ENCODE measurements around the gene ITPKB.
A peak's percentile ranks its signal among the peaks of the same experiment; 100 is the strongest.

The ITPKB gene

DNA sequence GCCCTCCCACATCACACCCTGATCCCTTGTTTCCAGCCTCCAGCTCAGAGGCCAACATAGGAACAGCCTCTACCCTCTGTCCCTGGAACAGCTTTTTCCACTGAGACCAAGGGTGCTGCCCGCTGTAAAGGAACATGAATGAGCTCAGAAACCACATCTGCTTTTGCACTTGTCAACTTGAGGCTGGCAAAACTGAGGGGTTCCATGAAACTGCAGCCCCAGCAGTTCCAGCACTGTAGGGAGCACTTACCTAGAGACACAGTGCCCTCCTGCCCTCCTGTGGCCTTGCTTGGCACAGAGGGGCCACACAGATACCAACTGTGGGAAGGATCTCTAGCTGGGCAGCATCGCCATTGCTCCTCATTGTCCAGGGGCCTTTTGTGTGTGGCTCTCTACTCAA, 51.7 kb downstream of the ITPKB start:
- Histone ChIP-seq H3K9me3 (no peaks in the 10 kb centered on the region), H3K27me3 (ENCODE audit: low read depth) (no peaks in the 10 kb centered on the region), H3K36me3 (replicated peaks) (no peaks in the 10 kb centered on the region), H3K4me3 (no peak overlapping the region), H3K4me1 (no peaks in the 10 kb centered on the region)
- in situ Hi-C loops (cut with MboI; ENCODE audit: low sequenced_read_pairs): no loop called here
- DNase-seq (ENCODE audit: low spot score in 2 of 2): no peak

DNA sequence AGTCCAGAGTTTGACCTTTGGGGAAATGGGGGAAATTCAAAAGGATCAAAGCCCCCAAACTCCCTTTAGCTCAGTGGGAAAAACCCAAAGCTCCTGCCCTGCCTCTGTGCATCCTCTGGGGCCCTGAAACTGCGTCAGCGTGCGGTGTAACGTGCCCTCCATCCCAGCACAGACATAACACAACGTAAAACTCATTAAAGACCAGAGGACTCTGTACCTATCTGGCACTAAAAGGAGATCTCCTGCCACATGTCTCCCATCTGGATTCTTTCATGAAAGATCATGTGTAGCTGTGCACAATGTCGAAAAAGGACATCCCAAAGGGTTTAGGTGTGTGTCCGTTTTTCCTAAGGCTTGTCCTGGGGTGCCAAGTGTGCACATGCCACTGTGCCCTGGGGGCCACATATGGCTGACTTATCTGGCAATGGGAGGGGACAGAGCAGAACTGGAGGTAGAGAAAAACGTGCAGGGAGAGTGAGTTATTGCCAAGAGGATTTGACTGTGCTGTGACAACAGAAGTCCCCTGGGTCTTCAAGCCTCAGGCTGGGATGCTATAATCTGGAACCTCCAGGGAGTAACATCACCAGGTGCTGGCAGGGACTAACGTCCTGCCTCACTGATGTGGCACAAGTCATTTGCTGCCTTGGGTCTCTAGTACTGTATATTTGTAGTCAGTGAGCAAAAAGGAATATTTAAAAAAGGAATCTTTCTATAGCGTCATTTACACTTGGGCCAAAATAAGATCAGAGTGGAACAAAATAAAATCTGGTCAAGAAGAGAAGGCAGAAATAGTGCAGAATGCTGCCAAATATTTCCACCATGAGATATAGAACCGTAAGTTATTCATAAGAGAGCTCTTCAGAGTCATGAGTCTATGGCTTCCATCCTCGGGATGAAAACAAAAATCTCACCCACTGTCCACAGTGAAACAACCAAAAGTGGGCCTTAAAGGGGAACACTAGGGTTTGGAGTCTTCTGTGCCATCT, 52.3 kb downstream of the ITPKB start:
- Histone ChIP-seq H3K27me3 (ENCODE audit: low read depth) (no peaks in the 10 kb centered on the region), H3K36me3 (replicated peaks) (no peaks in the 10 kb centered on the region), H3K4me3 (no peak overlapping the region), H3K4me1 (no peaks in the 10 kb centered on the region), H3K9me3 (no peaks in the 10 kb centered on the region)
- in situ Hi-C loops (cut with MboI; ENCODE audit: low sequenced_read_pairs): no loop called here
- no peak for DNase-seq (ENCODE audit: low spot score in 2 of 2)

DNA sequence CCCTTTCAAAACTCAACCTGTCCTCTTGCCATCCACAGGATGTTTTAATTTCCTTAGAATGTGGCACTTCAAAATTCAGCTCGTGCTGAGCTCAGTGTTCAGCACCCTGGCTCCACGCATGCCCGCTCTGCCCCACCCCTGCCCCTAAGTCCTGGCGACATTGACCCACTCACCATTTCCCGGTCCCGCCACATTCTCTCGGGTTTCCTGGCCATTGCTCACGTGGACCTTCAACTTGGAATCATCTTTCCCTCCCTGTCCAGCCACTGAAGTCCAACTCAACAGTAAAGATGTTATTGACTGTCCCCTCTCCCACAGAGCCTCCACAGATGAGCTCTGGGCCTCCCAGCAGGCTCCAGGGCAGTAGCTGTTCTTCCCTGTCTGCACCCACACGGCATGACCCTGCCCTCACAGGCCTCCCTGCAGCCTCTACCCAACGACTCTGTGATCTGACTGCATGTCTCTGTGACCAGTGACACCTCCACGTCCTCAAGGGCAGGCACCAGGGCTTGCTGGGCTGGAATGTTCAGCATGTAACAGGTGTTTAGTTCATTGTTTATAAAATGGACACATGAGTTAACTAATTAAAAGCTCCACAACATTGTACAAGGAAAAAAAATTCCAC, 53.8 kb downstream of the ITPKB start:
- DNase-seq (ENCODE audit: low spot score in 2 of 2): no peak
- Histone ChIP-seq H3K27me3 (ENCODE audit: low read depth) (no peaks in the 10 kb centered on the region), H3K36me3 (replicated peaks) (no peaks in the 10 kb centered on the region), H3K9me3 (no peaks in the 10 kb centered on the region), H3K4me1 (peaks cover 7% of the 10 kb centered on the region), H3K4me3 (no peak overlapping the region)
- in situ Hi-C loops (cut with MboI; ENCODE audit: low sequenced_read_pairs): no loop called here

DNA sequence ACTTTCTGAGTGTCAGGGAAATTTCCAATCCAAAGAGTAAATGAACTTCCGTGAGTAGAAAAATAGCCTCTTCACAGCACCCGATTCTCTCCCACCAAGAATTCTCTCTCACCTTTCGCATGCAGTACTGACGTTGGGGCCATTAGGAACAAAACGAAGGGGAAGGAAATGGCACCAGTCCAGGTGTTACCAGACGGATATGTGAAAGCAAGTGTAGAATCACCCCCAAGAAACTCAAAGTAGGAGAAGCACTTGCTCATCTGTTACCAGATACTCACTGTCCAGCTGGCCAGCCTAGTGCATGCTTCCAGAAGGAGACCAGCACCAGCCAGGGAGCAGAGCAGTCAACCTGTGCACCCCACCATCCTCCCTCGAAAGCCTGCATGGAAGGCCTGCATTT, 55.1 kb downstream of the ITPKB start:
- no peaks in the 10 kb centered on the region for H3K27me3 ChIP-seq (ENCODE audit: low read depth)
- in situ Hi-C loops (cut with MboI; ENCODE audit: low sequenced_read_pairs): no loop called here

GRCh38 chr1:226682871-226683814, 55.9 kb downstream of the ITPKB start:
- no peaks in the 10 kb centered on the region; the same call in 1 of the 2 replicates for H3K36me3 ChIP-seq (replicated peaks)
- in situ Hi-C loops (cut with MboI; ENCODE audit: low sequenced_read_pairs): no loop called here
- H3K4me3 ChIP-seq: no peak overlapping the region
- DNase-seq (ENCODE audit: low spot score in 2 of 2): no peak
- H3K4me1 ChIP-seq: peaks cover 13% of the 10 kb centered on the region
- no peaks in the 10 kb centered on the region for H3K9me3 ChIP-seq
- H3K27me3 ChIP-seq (ENCODE audit: low read depth): no peaks in the 10 kb centered on the region

More for the DNA sequence above, 55.1 kb downstream of the ITPKB start:
- no peaks in the 10 kb centered on the region for H3K9me3 ChIP-seq
- H3K36me3 ChIP-seq (replicated peaks): no peaks in the 10 kb centered on the region
- no peak for DNase-seq (ENCODE audit: low spot score in 2 of 2)
- H3K4me3 ChIP-seq: no peak overlapping the region
- H3K4me1 ChIP-seq: peaks cover 13% of the 10 kb centered on the region

- no peak for DNase-seq (ENCODE audit: low spot score in 2 of 2)
- Histone ChIP-seq H3K36me3 (replicated peaks) (no peaks in the 10 kb centered on the region; the same call in 1 of the 2 replicates), H3K27me3 (ENCODE audit: low read depth) (no peaks in the 10 kb centered on the region), H3K4me1 (peaks cover 13% of the 10 kb centered on the region), H3K9me3 (no peaks in the 10 kb centered on the region), H3K4me3 (no peak overlapping the region)
- in situ Hi-C loops (cut with MboI; ENCODE audit: low sequenced_read_pairs): no loop called here
Observed at GRCh38 chr1:226681652-226682493, 57.2 kb downstream of the ITPKB start.

- H3K9me3 ChIP-seq: no peaks in the 10 kb centered on the region
- no peaks in the 10 kb centered on the region for H3K27me3 ChIP-seq (ENCODE audit: low read depth)
- no peaks in the 10 kb centered on the region; the same call in 1 of the 2 replicates for H3K36me3 ChIP-seq (replicated peaks)
- DNase-seq (ENCODE audit: low spot score in 2 of 2): no peak
- H3K4me3 ChIP-seq: no peak overlapping the region
- peaks cover 13% of the 10 kb centered on the region for H3K4me1 ChIP-seq
- in situ Hi-C loops (cut with MboI; ENCODE audit: low sequenced_read_pairs): no loop called here
Observed at GRCh38 chr1:226680653-226681052, 58.4 kb downstream of the ITPKB start.

GRCh38 chr1:226679853-226680516, 59.1 kb downstream of the ITPKB start:
- H3K4me1 ChIP-seq: peaks cover 13% of the 10 kb centered on the region
- no peaks in the 10 kb centered on the region; the same call in 1 of the 2 replicates for H3K36me3 ChIP-seq (replicated peaks)
- H3K9me3 ChIP-seq: no peaks in the 10 kb centered on the region
- no peaks in the 10 kb centered on the region for H3K27me3 ChIP-seq (ENCODE audit: low read depth)
- in situ Hi-C loops (cut with MboI; ENCODE audit: low sequenced_read_pairs): no loop called here
- peak overlapping the region; percentile 12 for H3K4me3 ChIP-seq
- DNase-seq (ENCODE audit: low spot score in 2 of 2): peak; percentile 89 to 91

DNA sequence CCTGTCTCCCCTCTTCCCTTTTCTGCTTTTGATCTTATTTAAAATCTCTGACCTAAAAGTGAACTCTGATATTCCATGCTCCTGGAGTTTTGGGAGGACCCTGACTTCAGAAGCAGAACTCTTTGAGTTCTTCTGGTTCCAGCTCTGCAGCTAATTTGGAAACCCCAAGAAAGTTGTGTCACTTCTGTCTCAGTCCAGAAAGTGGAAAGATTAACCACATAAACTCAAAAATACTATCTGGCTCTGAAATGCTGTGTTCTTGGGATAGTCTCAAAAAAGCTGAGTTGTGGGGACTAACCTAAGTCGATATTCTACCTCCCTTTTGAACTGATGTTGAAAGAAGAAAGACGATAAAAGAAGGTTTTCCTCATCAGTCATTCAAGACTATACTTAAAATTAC, 59.8 kb downstream of the ITPKB start:
- in situ Hi-C loops (cut with MboI; ENCODE audit: low sequenced_read_pairs): no loop called here
- no peaks in the 10 kb centered on the region; the same call in 1 of the 2 replicates for H3K36me3 ChIP-seq (replicated peaks)
- no peaks in the 10 kb centered on the region for H3K9me3 ChIP-seq
- H3K4me1 ChIP-seq: peaks cover 13% of the 10 kb centered on the region
- no peak overlapping the region for H3K4me3 ChIP-seq
- H3K27me3 ChIP-seq (ENCODE audit: low read depth): no peaks in the 10 kb centered on the region
- no peak for DNase-seq (ENCODE audit: low spot score in 2 of 2)

- no peak for DNase-seq (ENCODE audit: low spot score in 2 of 2)
- no peaks in the 10 kb centered on the region for H3K27me3 ChIP-seq (ENCODE audit: low read depth)
- no peaks in the 10 kb centered on the region; the same call in 1 of the 2 replicates for H3K36me3 ChIP-seq (replicated peaks)
- H3K4me3 ChIP-seq: no peak overlapping the region
- no peaks in the 10 kb centered on the region for H3K9me3 ChIP-seq
- in situ Hi-C loops (cut with MboI; ENCODE audit: low sequenced_read_pairs): no loop called here
- H3K4me1 ChIP-seq: peaks cover 13% of the 10 kb centered on the region
Observed at GRCh38 chr1:226678701-226679100, 60.4 kb downstream of the ITPKB start.

- in situ Hi-C loops (cut with MboI; ENCODE audit: low sequenced_read_pairs): no loop called here
- Histone ChIP-seq H3K27me3 (ENCODE audit: low read depth) (no peaks in the 10 kb centered on the region), H3K4me1 (peaks cover 13% of the 10 kb centered on the region)
Observed at GRCh38 chr1:226678251-226678650, 60.8 kb downstream of the ITPKB start.

More at GRCh38 chr1:226678251-226678650, 60.8 kb downstream of the ITPKB start:
- Histone ChIP-seq H3K9me3 (no peaks in the 10 kb centered on the region), H3K36me3 (replicated peaks) (no peaks in the 10 kb centered on the region; the same call in 1 of the 2 replicates), H3K4me3 (no peak overlapping the region)
- DNase-seq (ENCODE audit: low spot score in 2 of 2): no peak

All from HAP-1 (cell line).